Activated naive CD4-positive, alpha-beta T cell treated with anti-CD3 and anti-CD28 coated beads, Interleukin-2, amount 50 U/mL, for 24 hours (primary cell): ENCODE measurements around the gene THSD1.

Experiments
- H3K27ac Mint-ChIP-seq: one replicate; pipeline ENCODE4 v1.8.0; 2021; ENCODE audit warnings: mild to moderate bottlenecking, mixed read lengths
- H3K27me3 Mint-ChIP-seq: one replicate; pipeline ENCODE4 v1.8.0; 2021; ENCODE audit warnings: mixed read lengths
- H3K36me3 Mint-ChIP-seq: one replicate; pipeline ENCODE4 v1.8.0; 2021; ENCODE audit warnings: mixed read lengths
- H3K4me1 Mint-ChIP-seq: one replicate; pipeline ENCODE4 v1.8.0; 2021; ENCODE audit warnings: mixed read lengths
- H3K4me3 Mint-ChIP-seq: one replicate; pipeline ENCODE4 v1.8.0; 2021; ENCODE audit warnings: mild to moderate bottlenecking, mixed read lengths
- H3K9me3 Mint-ChIP-seq: one replicate; pipeline ENCODE4 v1.8.0; 2021; ENCODE audit warnings: mixed read lengths

THSD1 gene

DNA sequence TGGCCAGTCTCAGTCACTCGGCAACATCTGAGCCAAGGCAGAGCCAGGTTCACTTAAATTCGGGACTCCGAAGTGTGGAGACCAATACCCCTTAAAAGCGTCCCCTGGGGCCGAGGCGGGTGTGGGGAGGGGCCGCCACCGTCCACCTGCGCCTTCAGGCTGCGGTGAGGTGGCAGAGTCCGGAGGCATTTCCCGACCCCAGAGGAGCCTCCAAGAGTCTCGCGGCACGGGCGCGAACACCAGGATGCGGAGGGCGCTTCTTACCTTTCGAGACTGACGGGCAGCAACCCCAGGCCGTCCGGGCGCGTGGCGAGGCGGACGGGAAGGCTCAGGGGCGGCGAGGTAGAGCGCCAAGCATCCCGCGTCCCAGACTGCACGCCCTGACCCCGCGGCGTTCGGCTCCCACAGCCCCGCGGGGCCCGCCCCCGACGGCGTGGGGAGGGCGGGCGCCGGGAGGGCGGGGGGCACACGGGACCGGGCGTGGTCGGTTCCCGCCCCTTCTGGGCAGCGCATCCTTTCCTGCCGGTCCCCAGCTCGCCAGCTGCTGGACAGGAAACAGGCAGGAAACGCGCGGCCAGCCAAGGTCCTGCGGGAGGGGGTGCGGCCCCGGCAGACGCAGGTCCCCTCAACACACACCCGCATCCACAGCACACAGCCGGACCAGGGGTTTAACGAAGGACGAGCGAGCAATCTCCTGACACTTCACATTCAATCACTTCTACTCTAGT, at the start of gene THSD1:
THSD1 (minus strand) TSS at position 406 of the 728 bp plus-strand sequence. CDS start 3,572 bp downstream, outside the sequence.
- peaks cover 4% of the 10 kb centered on the region for H3K36me3 Mint-ChIP-seq
- H3K9me3 Mint-ChIP-seq, result no peaks in the 10 kb centered on the region
- peaks cover 22% of the 10 kb centered on the region for H3K4me1 Mint-ChIP-seq
- H3K27ac Mint-ChIP-seq, result no peak within 1 kb of the TSS
- peaks cover 19% of the 10 kb centered on the region for H3K27me3 Mint-ChIP-seq
- H3K4me3 Mint-ChIP-seq, result peak within 1 kb of the TSS; percentile 70

DNA sequence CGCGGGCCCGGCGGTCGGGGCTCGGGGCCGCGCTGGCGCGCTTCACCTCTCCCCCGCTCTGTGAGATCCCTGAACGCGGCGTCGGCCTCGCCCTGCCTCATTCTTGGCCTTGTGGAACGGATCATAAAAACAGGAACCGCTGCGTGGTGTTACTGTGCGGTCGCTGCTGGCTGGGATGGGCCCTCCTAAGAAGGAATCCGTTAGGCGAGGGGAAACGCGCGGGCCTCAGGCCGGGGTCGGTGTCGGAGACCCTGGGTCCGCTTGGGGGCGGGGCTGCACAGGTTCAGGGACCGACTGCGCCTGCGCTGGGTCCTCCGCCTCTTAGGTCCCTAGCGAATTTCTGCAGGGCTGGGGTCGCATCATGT, 49.7 kb upstream of the THSD1 start:
- Mint-ChIP-seq H3K9me3 (no peaks in the 10 kb centered on the region), H3K4me3 (peak overlapping the region; percentile 97), H3K4me1 (peaks cover 38% of the 10 kb centered on the region), H3K27me3 (no peaks in the 10 kb centered on the region), H3K27ac (peak overlapping the region; percentile 84), H3K36me3 (peaks cover under 1% of the 10 kb centered on the region)

DNA sequence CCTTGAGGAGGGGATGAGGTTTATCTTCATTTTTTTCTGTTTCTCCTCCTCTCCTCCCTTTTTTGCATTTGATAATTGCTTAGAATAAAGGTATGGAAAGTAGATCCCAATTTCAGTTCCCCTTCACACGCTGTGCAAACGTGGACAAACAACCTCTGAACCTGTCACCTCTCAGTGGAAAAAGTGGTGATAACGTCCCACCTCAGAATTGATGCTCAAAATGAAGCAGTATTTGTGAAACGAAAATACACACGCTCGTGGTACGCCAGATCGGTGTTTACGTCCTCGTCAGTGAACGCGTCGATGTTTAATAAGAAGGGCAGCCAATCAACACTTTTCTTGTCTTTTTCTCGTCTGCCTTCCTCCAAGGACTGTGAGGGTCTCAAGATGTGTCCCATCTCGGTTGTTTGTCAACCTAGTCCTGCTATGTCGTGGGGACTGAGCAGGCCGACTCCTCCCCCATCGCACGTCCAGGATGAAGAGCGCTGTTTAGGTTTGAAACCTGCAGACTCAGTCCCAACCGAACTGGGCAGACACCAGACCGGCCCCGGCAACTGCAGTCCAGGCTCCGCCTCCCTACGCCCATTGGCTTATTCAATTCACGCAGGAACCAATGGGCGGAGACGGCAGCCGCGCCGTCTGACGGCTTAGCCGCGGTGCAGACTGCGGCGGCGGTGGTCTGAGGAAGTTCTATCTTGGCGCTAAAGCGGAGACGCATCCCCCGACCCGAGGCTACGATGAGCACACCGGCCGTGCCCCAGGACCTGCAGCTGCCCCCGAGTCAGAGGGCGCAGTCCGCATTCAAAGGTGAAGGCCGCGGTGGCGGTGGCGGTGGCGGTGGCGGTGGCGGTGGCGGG, 49.1 kb upstream of the THSD1 start, which contains the start of gene CKAP2:
CKAP2 (plus strand) TSS at position 659 of the 857 bp plus-strand sequence; CDS start at position 738, 79 bp downstream.
- H3K9me3 Mint-ChIP-seq, result no peaks in the 10 kb centered on the region
- H3K4me1 Mint-ChIP-seq, result peaks cover 37% of the 10 kb centered on the region
- peak within 1 kb of the TSS; percentile 97 for H3K4me3 Mint-ChIP-seq
- H3K27ac Mint-ChIP-seq, result peak within 1 kb of the TSS; percentile 99
- no peaks in the 10 kb centered on the region for H3K36me3 Mint-ChIP-seq
- no peaks in the 10 kb centered on the region for H3K27me3 Mint-ChIP-seq

- H3K4me1 Mint-ChIP-seq, result peaks cover 41% of the 10 kb centered on the region
- H3K27ac Mint-ChIP-seq, result peak overlapping the region; percentile 99
- H3K36me3 Mint-ChIP-seq, result peaks cover 2% of the 10 kb centered on the region
- no peaks in the 10 kb centered on the region for H3K9me3 Mint-ChIP-seq
- peak overlapping the region; percentile 97 for H3K4me3 Mint-ChIP-seq
- no peaks in the 10 kb centered on the region for H3K27me3 Mint-ChIP-seq
Observed at GRCh38 chr13:52454459-52454819, 48.5 kb upstream of the THSD1 start.

GRCh38 chr13:52452470-52452869, 46.5 kb upstream of the THSD1 start:
- no peak overlapping the region for H3K27ac Mint-ChIP-seq
- no peaks in the 10 kb centered on the region for H3K27me3 Mint-ChIP-seq
- H3K36me3 Mint-ChIP-seq, result peaks cover 2% of the 10 kb centered on the region
- H3K4me1 Mint-ChIP-seq, result peaks cover 51% of the 10 kb centered on the region
- no peaks in the 10 kb centered on the region for H3K9me3 Mint-ChIP-seq
- H3K4me3 Mint-ChIP-seq, result no peak overlapping the region

DNA sequence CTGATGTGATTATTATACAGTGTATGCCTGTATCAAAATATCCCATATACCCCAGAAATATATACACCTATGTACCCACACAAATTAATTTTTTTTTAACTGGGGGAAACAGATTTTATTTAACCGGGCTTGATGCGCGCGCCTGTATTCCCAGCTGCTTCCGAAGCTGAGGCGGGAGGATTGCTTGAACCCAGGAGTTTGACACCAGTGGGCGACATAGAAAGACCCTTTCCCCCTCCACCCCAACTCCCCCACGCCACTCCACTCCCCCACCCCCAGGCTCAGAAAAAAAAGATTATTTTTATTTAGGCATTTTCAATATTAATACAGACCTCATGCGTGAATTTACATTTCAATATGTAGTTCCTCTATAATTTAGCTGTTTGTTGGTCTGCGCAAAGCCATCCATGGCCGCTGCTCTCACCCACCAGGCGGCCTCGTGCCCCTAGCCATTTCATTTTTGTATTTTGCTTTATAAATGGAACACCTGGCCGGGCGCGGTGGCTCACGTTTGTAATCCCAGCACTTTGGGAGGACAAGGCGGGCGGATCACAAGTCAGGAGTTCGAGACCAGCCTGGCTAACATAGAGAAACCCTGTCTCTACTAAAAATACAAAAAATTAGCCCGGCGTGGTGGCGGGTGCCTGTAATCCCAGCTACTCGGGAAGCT, 45.3 kb upstream of the THSD1 start:
- H3K27me3 Mint-ChIP-seq, result no peaks in the 10 kb centered on the region
- peaks cover 2% of the 10 kb centered on the region for H3K36me3 Mint-ChIP-seq
- peak overlapping the region; percentile 86 for H3K4me3 Mint-ChIP-seq
- H3K27ac Mint-ChIP-seq, result peak overlapping the region; percentile 91
- H3K4me1 Mint-ChIP-seq, result peaks cover 49% of the 10 kb centered on the region
- H3K9me3 Mint-ChIP-seq, result no peaks in the 10 kb centered on the region

- Mint-ChIP-seq H3K9me3 (no peaks in the 10 kb centered on the region), H3K4me1 (peaks cover 45% of the 10 kb centered on the region), H3K27ac (peak overlapping the region; percentile 91), H3K36me3 (peaks cover 2% of the 10 kb centered on the region), H3K27me3 (no peaks in the 10 kb centered on the region), H3K4me3 (peak overlapping the region; percentile 86)
Observed at GRCh38 chr13:52450793-52451116, 44.8 kb upstream of the THSD1 start.

DNA sequence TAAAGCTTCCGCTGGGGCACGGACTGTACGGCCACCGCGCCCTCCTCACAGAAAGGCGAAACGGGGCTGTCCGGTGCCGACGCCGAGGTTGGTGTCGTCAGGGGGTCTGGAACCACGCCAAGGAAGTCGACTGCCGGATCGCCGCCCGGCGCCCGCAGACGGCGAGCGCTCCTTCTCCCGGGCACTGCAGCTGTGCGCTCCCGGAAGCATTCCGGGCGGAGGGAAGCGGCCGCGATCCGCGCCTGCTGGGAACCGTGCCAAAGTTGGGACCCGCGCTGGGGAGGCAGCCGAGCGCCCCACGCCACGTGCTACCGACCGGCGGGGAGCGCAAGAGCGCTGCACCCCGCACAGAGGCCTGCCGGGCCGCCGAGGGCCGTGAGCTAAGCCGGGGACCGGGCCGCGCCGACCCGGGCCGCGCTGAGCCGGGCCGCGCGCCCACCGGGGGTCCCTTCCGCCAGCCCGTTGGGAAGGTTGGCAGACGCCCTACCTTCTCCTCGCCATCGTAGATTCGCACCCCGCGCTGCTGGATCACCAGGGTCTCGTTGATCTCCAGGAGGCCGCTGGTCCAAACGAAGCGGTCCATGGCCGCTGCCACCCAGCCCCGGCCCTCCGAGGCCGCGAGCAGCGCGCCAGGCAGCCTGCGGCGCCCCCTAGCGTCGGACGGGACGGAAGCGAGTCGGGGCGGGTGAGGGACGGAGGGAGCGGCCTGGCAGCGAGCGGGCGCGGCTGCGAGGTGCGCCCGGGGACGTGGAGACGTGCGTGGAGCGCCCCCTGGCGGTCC, 44.2 kb upstream of the THSD1 start, which contains the start of gene VPS36:
VPS36 (minus strand) TSS at position 623 of the 781 bp plus-strand sequence; CDS start at position 583, 40 bp downstream.
- Mint-ChIP-seq H3K4me3 (peak within 1 kb of the TSS; percentile 93), H3K36me3 (peaks cover 2% of the 10 kb centered on the region), H3K4me1 (peaks cover 45% of the 10 kb centered on the region)

GRCh38 chr13:52449331-52450011, 43.5 kb upstream of the THSD1 start:
- Mint-ChIP-seq H3K27me3 (no peaks in the 10 kb centered on the region), H3K9me3 (no peaks in the 10 kb centered on the region), H3K27ac (peak overlapping the region; percentile 79), H3K36me3 (peaks cover 2% of the 10 kb centered on the region), H3K4me3 (peak overlapping the region; percentile 93), H3K4me1 (peaks cover 39% of the 10 kb centered on the region)

More for the DNA sequence above, 44.2 kb upstream of the THSD1 start, which contains the start of gene VPS36:
- H3K27ac Mint-ChIP-seq, result peak within 1 kb of the TSS; percentile 91
- H3K9me3 Mint-ChIP-seq, result no peaks in the 10 kb centered on the region
- no peaks in the 10 kb centered on the region for H3K27me3 Mint-ChIP-seq

- H3K36me3 Mint-ChIP-seq, result peaks cover 2% of the 10 kb centered on the region
- H3K27me3 Mint-ChIP-seq, result no peaks in the 10 kb centered on the region
- H3K4me1 Mint-ChIP-seq, result peaks cover 36% of the 10 kb centered on the region
- H3K27ac Mint-ChIP-seq, result peak overlapping the region; percentile 41
- H3K9me3 Mint-ChIP-seq, result no peaks in the 10 kb centered on the region
- peak overlapping the region; percentile 93 for H3K4me3 Mint-ChIP-seq
Observed at GRCh38 chr13:52447815-52448552, 42.0 kb upstream of the THSD1 start.

- Mint-ChIP-seq H3K4me1 (peaks cover 42% of the 10 kb centered on the region), H3K36me3 (peaks cover 2% of the 10 kb centered on the region), H3K4me3 (no peak overlapping the region), H3K27ac (peak overlapping the region; percentile 41), H3K27me3 (no peaks in the 10 kb centered on the region), H3K9me3 (no peaks in the 10 kb centered on the region)
Observed at GRCh38 chr13:52447354-52447753, 41.4 kb upstream of the THSD1 start.

DNA sequence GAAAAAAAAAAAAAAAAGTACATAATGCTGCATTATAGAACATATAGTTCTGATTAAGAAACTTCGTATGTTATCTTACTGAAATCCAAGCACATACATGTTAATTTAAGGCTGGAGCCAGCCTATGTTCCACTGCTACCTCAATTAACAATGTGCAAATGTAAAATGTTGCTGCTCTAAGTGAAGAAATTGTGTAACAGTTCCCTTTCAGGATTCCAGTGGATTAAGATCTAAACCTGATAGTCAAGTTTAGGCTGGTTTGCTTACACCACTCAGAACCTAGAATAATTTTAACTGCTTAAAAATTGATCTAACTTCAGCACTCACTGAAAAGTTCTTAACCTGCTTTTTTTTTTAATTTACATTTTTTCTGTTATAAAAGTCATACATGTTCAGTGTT, 40.3 kb upstream of the THSD1 start:
- Mint-ChIP-seq H3K36me3 (peaks cover 2% of the 10 kb centered on the region), H3K4me1 (peaks cover 42% of the 10 kb centered on the region), H3K27me3 (no peaks in the 10 kb centered on the region), H3K9me3 (no peaks in the 10 kb centered on the region), H3K4me3 (no peak overlapping the region), H3K27ac (no peak overlapping the region)

DNA sequence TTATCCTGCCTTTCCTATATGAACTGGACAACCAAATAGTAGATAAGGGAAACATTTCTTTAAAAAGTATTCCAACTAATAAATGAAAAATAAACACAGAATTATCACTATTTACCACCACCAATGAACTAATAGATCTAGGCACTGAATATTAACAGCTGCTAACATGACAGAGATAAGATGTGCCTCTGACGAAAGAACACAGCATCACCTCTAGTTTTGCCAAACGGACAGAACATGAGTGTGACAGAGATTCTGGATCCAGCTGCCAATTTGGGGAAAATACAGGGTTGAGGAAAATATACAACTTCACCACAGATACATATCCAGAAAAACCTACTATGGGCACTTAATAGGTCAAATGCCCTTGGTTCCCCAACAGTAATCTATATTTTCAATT, 26.5 kb upstream of the THSD1 start:
- H3K36me3 Mint-ChIP-seq, result peaks cover 19% of the 10 kb centered on the region
- no peaks in the 10 kb centered on the region for H3K27me3 Mint-ChIP-seq
- no peaks in the 10 kb centered on the region for H3K9me3 Mint-ChIP-seq
- H3K4me3 Mint-ChIP-seq, result no peak overlapping the region
- H3K27ac Mint-ChIP-seq, result no peak overlapping the region
- peaks cover 3% of the 10 kb centered on the region for H3K4me1 Mint-ChIP-seq

DNA sequence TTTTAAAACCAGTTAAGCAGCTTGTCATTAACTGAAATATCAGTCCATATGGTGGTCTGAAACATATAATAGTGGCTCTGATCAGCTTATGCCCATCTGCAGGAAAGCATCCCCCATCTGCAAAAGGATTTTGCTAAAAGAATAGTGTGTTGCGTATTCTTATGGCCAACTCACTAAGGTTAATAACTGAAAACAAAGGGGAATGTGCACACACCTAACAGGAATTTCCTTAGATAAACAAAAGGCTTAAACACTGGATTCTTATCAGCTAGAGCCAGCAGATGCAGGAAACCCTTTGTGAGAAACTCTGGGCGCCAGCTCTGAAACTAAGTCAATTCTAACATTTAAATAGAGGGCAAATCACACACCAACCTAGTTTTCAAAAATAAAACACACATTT, 22.3 kb upstream of the THSD1 start:
- Mint-ChIP-seq H3K9me3 (no peaks in the 10 kb centered on the region), H3K27ac (no peak overlapping the region), H3K36me3 (peaks cover 23% of the 10 kb centered on the region), H3K27me3 (no peaks in the 10 kb centered on the region), H3K4me1 (no peaks in the 10 kb centered on the region), H3K4me3 (no peak overlapping the region)
